Activated T-cell treated with anti-CD3 and anti-CD28 coated beads for 1 hour (primary cell): Measurements from ENCODE around the gene ANKS1B.
"Not testable (repeated sequence)": the region's sequence is repeated elsewhere in the genome, so short reads cannot be mapped to it uniquely, and the experiment has no call there.

Experiments
- DNase-seq: peaks from one replicate; pipeline ENCODE4 v3.0.0-alpha.2; 2020; ENCODE audit warnings: low read depth

Gene ANKS1B

GRCh38 chr12:99577125-99577524, 407.6 kb downstream of the ANKS1B start:
- DNase-seq: not testable (repeated sequence)

DNA sequence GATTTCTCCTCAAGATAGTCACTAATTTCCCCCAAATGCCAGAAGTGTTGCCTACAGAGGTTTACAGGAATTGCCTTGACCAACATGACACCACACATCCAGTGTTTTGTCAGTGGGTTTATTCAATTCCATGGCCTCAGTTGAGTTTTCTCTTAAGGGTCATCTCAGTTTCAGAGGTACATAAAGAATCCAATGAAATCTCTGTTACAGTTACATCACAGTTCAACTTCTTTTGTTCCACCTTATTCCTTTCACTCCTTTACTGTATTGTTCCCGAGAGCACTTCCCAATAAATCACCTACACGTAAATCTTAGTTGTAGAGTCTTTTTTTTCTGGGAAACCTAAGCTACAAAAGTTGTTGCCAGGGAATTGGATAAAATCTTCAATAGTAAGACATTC, 410.8 kb downstream of the ANKS1B start:
- no peak for DNase-seq

DNA sequence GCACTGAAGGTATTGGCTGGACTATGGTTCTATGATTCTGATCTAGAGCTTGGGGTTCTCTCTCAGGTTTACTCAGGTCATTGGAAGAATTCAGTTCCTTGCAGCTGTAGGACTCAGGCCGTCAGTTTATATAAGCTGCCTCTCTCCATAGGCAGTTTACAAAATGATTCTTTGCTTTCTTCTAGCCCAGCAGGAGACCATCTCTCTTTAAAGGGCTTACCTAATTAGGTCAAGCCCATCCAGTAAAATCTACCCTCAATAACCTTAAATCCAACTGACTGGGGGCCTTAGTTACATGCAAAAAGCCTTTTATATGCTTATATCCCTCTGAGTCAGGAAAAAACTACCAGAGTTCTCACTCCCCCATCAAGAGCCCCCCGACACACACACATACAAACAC, 417.7 kb downstream of the ANKS1B start:
- no peak for DNase-seq

GRCh38 chr12:99558109-99558508, 426.6 kb downstream of the ANKS1B start:
- no peak for DNase-seq

DNA sequence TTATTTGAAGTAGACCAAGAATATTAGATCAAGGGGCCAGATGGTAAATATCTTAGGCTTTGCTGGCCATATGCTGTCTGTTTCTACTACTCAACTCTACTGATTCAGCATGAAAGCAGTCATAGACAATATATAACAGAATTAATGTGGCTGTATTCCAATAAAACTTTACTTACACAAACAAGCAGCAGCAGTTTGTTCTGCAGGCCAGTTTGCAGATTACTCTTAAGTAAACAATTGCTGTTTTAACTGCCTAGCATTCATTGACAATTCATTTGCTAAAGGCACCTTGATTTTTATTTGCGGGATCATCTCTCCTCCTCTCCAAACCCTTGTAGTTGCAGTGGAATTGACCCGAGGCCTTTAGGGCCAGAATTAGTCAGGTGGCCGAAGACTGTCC, 431.3 kb downstream of the ANKS1B start:
- DNase-seq: no peak

DNA sequence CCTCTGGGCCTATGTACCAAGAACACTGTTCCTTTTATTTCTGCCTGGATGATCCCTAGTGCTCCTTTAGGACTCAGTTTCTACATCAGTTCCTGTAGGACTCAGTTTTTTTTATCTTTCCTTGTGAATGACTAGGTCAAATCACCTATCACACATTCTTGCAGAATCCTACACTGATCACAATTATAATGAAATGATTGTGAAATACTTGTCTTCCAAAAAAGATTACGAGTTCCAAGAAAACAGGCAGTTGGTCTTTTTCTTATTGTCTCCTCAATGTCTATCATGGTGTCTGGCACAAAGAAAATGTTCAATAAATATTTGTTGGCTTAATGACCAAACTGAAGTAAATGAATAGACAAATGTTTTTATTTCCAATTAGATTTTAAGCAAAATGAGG, 432.7 kb downstream of the ANKS1B start:
- DNase-seq: no peak

DNA sequence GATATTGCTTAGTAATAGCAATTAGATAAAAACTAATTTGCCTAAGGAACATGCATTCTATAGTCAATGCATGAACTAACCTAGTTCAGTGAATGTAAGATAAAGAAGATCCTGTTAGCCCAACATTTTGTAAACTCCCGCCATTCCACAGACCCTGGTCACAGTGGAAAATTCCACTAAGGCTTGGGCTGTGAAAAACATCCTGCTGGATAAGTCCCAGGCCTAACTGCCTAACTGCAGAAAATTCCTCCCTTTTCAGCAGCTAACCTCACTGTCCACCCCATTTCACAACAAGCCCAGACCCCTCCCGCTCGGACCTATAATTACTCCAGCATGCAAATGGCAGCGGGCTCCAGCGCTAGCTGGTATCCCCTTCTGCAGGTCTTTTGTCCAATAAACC, 435.1 kb downstream of the ANKS1B start:
- no peak for DNase-seq

GRCh38 chr12:99549196-99549595, 435.5 kb downstream of the ANKS1B start:
- DNase-seq: no peak

GRCh38 chr12:99544457-99544856, 440.3 kb downstream of the ANKS1B start:
- DNase-seq: no peak

DNA sequence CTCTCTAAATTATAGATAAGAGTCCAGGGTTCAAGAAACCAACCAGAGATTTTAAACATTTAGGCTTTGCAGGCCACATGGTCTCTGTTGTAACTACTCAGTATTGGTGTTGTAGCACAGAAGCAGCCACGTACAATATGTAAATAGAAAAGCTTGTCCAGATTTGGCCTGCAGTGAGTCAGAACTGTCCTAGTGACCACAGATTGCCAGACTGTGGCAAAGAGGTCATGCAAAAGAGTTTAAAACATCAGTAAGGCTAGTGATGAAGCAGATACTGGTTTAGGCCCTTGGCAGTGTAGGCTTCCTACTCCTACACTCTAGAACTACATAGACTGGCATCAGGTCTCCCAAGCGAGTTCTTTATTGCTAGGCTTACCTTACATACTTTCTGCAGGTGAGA, 454.8 kb downstream of the ANKS1B start:
- DNase-seq: no peak

- no peak for DNase-seq
Observed at GRCh38 chr12:99528478-99528877, 456.3 kb downstream of the ANKS1B start.

DNA sequence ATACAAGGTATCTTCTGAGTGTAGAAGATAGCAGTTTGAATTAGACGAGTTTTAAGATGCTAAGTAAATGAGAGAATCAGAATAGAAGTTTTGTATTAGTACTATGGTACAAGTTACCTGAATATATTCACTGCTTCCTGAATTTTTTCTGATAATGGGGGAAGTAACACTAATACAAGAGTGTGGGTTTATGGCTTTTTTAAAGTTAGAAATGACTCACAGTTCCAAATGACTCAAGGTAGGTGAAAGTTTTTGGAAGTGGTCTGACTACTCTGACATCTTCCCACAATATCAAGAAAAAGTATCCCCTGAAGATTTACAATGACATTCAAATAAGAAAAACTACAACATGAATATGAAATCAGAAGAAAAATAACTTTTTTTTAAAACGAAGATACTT, 460.9 kb downstream of the ANKS1B start:
- DNase-seq: no peak

DNA sequence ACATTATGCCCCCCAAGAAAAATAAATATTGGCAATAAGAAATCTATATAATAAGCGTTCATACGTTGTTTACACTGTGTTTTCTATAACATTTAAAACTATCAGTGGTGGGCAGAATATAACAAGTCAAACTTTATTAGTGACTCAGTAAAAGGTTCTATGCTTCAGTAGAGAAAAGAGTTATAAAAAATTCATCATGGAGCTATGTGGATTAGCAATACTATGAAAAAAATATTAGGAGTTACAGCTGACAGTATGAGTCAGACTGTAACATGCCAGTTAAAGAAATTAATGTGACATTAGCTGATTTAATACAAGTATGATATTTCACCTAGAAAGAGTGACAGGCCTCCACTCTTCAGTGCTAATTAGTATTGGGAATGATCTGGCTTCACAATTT, 462.3 kb downstream of the ANKS1B start:
- DNase-seq: no peak

- no peak for DNase-seq
Observed at GRCh38 chr12:99521664-99522063, 463.1 kb downstream of the ANKS1B start.

DNA sequence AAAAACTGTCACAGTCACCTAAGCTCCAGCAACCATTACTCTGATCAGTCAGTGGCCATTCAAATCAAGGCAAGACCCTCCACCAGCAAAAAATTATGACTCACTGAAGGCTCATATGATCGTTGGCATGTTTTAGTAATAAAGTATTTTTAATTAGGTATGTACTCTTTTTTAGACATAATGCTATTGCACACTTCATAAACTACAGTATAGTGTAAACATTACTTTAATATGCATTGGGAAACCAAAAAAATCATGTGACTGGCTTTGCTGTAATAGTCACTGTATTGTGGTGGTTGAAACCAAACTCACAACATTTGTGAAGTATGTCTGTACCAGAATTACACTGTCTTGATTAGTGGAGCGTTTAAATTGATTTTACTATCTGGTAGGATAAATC, 471.7 kb downstream of the ANKS1B start:
- DNase-seq: no peak

GRCh38 chr12:99505805-99506204, 478.9 kb downstream of the ANKS1B start:
- DNase-seq: no peak

GRCh38 chr12:99498756-99499155, 486.0 kb downstream of the ANKS1B start:
- no peak for DNase-seq

- DNase-seq: no peak
Observed at GRCh38 chr12:99495799-99496198, 488.9 kb downstream of the ANKS1B start.

- DNase-seq: no peak
Observed at GRCh38 chr12:99493197-99493596, 491.5 kb downstream of the ANKS1B start.

DNA sequence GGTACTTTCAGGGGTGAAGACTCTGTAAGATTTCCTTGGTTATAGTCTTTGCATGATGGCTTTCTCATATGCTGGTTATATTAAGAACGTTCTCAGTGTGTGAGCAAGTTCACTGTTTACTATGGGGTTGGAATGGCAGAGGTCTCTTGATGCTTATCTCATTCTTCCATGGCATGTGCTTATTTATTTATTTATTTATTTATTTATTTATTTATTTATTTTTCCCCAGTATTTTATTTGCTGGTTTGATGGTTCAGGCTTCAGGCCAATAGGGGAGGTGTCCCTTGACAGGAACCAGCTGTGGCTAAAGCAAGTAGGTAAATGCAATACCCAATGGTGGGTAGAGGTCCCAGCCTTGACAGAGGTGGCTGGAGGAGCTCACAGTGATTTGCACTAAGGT, 498.5 kb downstream of the ANKS1B start:
- DNase-seq: no peak

- no peak for DNase-seq
Observed at GRCh38 chr12:99479149-99479548, 505.6 kb downstream of the ANKS1B start.

DNA sequence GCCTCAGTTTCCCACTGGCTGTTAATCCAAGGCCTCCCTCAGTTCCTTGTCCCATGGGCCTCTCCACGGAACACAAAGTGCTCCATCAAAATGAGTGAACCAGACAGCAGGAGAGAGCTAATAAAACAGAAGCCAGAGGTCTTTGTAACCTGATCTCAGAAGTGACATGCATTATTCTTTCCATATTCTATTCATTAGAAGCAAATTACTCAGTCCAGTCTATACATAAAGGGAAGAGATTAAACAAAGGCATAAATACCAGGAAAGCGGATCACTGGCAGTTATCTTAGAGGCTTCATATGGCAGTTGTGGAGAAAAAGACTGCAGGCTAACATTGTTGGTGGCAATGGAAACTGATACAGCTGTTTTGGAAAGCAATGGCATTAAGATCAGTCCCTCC, 507.8 kb downstream of the ANKS1B start:
- no peak for DNase-seq

GRCh38 chr12:99455350-99456035, 529.2 kb downstream of the ANKS1B start:
- DNase-seq: no peak

DNA sequence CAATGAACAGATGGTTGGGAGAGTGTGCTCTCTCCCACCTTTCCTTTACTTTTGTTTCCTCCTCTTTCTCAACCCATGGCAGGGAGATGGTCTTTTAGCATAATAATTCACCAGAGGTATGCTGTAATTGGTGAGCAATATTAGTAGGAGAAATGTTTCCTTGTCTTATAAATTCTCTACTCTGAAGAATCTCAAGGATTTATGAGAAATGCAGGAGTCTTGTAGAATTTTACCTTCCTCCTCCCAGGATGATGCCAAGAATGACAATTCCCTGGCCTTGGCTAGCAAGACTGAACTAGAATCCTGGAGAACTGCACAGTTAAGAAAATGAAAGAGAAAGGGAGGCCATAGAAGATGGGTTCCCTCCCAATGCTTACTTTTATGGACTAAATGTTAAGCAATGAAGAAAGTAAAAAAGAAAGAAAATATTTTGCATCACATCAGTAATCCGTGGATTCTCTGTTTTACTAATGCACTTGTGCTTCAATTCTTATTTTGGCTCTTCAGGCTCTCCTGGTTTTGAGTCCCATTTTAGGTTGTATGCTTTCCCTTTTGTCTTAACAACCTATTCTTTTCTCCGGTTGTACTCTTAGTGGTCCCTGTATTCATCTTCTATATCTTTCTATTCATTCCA, 530.1 kb downstream of the ANKS1B start:
- no peak for DNase-seq
